Neural cell (in vitro differentiated cells): Measurements from ENCODE around the gene UBP1. TPM values are rescaled to one million over a fixed set of nuclear protein-coding genes. Genes with fewer than 3 reads are reported as not detected.

Experiments used
- H2AFZ ChIP-seq: fragments of 200-600, 300-800 bp; sonication (generic), shearing (Covaris generic); 2 replicates; pipeline ENCODE4 v1.6.0; 2014; ENCODE audit warnings: low read depth, mild to moderate bottlenecking, antibody characterized with exemption, low read length, moderate library complexity
- H3F3A ChIP-seq: fragments of 200-600 bp; shearing (Covaris generic); 2 replicates; pipeline ENCODE4 v1.6.1; 2016; ENCODE audit warnings: mild to moderate bottlenecking, moderate library complexity, mixed read lengths, antibody characterized with exemption, low read length; ENCODE audit not compliant: insufficient read depth, poor library complexity, severe bottlenecking
- H3K27ac ChIP-seq: fragments of 200-600, 300-800 bp; sonication (generic), shearing (Covaris generic); 2 replicates; pipeline ENCODE4 v1.5.1; 2014; ENCODE audit warnings: mild to moderate bottlenecking, low read length, moderate library complexity
- H3K27me3 ChIP-seq: fragments of 300-800, 200-600 bp; sonication (generic), shearing (Covaris generic); 2 replicates; pipeline ENCODE4 v1.6.0; 2014; ENCODE audit warnings: mild to moderate bottlenecking, low read depth, low read length, moderate library complexity; ENCODE audit not compliant: insufficient read depth
- H3K36me3 ChIP-seq: fragments of 300-800, 200-600 bp; sonication (generic), shearing (Covaris generic); 2 replicates; pipeline ENCODE4 v1.5.1; 2014; ENCODE audit warnings: mild to moderate bottlenecking, antibody characterized with exemption, low read length, moderate library complexity; ENCODE audit not compliant: insufficient read depth
- H3K4me2 ChIP-seq: fragments of 300-800, 200-600 bp; sonication (generic), shearing (Covaris generic); 2 replicates; pipeline ENCODE4 v1.6.0; 2014; ENCODE audit warnings: mild to moderate bottlenecking, low read length
- H3K4me3 ChIP-seq: fragments of 300-800, 200-600 bp; sonication (generic), shearing (Covaris generic); 2 replicates; pipeline ENCODE4 v1.5.1; 2014; ENCODE audit warnings: mild to moderate bottlenecking, low read length, moderate library complexity
- H3K79me2 ChIP-seq: fragments of 200-600 bp; shearing (Covaris generic); replicated peaks from 2 replicates; pipeline ENCODE4 v1.6.0; 2014; ENCODE audit warnings: mild to moderate bottlenecking, low read length, moderate library complexity; ENCODE audit not compliant: insufficient read depth
- H3K9ac ChIP-seq: fragments of 300-800, 200-600 bp; sonication (generic), shearing (Covaris generic); 2 replicates; pipeline ENCODE4 v1.6.1; 2016; ENCODE audit warnings: mild to moderate bottlenecking, low read length, mixed read lengths
- H3K9me2 ChIP-seq: fragments of 200-600 bp; shearing (Covaris generic); 2 replicates; pipeline ENCODE4 v1.6.1; 2016; ENCODE audit warnings: mild to moderate bottlenecking, low read length, mixed read lengths; ENCODE audit not compliant: insufficient read depth
- H3K9me3 ChIP-seq: fragments of 200-600, 300-800 bp; sonication (generic), shearing (Covaris generic); 2 replicates; pipeline ENCODE4 v1.6.1; 2016; ENCODE audit warnings: mild to moderate bottlenecking, mixed run types, low read length, moderate library complexity, mixed read lengths
- H4K20me1 ChIP-seq: fragments of 200-600 bp; shearing (Covaris generic); 2 replicates; pipeline ENCODE4 v1.6.1; 2016; ENCODE audit warnings: mild to moderate bottlenecking, mixed run types; ENCODE audit not compliant: insufficient read depth
- EP300 ChIP-seq: fragments of 450-650 bp; conservative IDR thresholded peaks from 2 replicates; pipeline ENCODE4 v1.6.1; 2014; ENCODE audit warnings: antibody characterized with exemption, mild to moderate bottlenecking, moderate library complexity; ENCODE audit not compliant: poor library complexity, severe bottlenecking
- EZH2 ChIP-seq: fragments of 200-600, 300-800 bp; shearing (Covaris generic), sonication (generic); IDR thresholded peaks from 2 replicates; pipeline ENCODE4 v1.6.1; 2014; ENCODE audit warnings: antibody characterized with exemption, low read length, borderline replicate concordance, mild to moderate bottlenecking; ENCODE audit not compliant: insufficient read depth, poor library complexity, severe bottlenecking
- MXI1 ChIP-seq: fragments of 450-650 bp; conservative IDR thresholded peaks from 2 replicates; pipeline ENCODE4 v1.6.1; 2014; ENCODE audit warnings: antibody characterized with exemption, mild to moderate bottlenecking; ENCODE audit not compliant: poor library complexity, severe bottlenecking
- POLR2AphosphoS5 ChIP-seq: IDR thresholded peaks from 2 replicates; pipeline ENCODE4 v1.6.1; 2012
- RAD21 ChIP-seq: fragments of 450-650 bp; conservative IDR thresholded peaks from 2 replicates; pipeline ENCODE4 v1.6.1; 2014; ENCODE audit warnings: antibody characterized with exemption, mild to moderate bottlenecking, moderate library complexity
- SMC3 ChIP-seq: fragments of 450-650 bp; conservative IDR thresholded peaks from 2 replicates; pipeline ENCODE4 v1.6.1; 2014; ENCODE audit warnings: antibody characterized with exemption, mild to moderate bottlenecking, moderate library complexity; ENCODE audit not compliant: poor library complexity
- TAF1 ChIP-seq: IDR thresholded peaks from 2 replicates; pipeline ENCODE4 v1.6.1; 2012; ENCODE audit warnings: low read depth
- polyA plus RNA-seq: library from polyadenylated mRNA; depleted of rRNA; stranded (reverse); fragments of >200 nt; gene quantifications from 2 replicates; pipeline ENCODE4 v1.2.3, GENCODE V29; 2014
- TF ChIP-seq, protein P1 (sequence below): IDR thresholded peaks from 2 replicates; pipeline ENCODE4 v1.6.1; 2012; ENCODE audit warnings: borderline replicate concordance
- TF ChIP-seq, protein P2 (sequence below): fragments of 450-650 bp; IDR thresholded peaks from 2 replicates; pipeline ENCODE4 v1.5.1; 2014; ENCODE audit warnings: antibody characterized with exemption, mild to moderate bottlenecking, moderate library complexity; ENCODE audit not compliant: poor library complexity, severe bottlenecking

Gene UBP1
- polyA plus RNA-seq, 1 donor from 2014 or later, result 74.2 TPM

DNA sequence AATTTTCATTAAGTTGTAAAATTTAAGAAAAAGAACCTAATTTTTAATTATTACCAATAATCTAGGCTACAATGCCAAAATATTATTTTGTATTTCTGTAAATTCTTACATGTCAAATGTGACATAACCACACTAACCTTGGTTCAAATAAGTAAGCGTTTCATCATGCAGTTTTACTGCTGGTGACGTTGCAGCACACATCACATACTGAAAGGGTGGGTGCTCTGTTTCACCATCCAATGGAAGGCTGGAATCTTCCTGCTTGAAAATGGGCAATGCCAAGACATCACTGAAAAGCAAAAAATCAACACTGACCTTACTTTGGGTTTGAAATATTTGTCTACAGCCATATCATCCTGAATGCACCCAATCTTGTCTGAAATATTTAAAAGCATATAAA, 14.8 kb downstream of the UBP1 start:
- no peaks in the 10 kb centered on the region for H3K9me3 ChIP-seq
- no peak overlapping the region for H2AFZ ChIP-seq
- no peak overlapping the region for H3K9ac ChIP-seq
- TF ChIP-seq RAD21, result no peak
- TF ChIP-seq, protein P1, sequence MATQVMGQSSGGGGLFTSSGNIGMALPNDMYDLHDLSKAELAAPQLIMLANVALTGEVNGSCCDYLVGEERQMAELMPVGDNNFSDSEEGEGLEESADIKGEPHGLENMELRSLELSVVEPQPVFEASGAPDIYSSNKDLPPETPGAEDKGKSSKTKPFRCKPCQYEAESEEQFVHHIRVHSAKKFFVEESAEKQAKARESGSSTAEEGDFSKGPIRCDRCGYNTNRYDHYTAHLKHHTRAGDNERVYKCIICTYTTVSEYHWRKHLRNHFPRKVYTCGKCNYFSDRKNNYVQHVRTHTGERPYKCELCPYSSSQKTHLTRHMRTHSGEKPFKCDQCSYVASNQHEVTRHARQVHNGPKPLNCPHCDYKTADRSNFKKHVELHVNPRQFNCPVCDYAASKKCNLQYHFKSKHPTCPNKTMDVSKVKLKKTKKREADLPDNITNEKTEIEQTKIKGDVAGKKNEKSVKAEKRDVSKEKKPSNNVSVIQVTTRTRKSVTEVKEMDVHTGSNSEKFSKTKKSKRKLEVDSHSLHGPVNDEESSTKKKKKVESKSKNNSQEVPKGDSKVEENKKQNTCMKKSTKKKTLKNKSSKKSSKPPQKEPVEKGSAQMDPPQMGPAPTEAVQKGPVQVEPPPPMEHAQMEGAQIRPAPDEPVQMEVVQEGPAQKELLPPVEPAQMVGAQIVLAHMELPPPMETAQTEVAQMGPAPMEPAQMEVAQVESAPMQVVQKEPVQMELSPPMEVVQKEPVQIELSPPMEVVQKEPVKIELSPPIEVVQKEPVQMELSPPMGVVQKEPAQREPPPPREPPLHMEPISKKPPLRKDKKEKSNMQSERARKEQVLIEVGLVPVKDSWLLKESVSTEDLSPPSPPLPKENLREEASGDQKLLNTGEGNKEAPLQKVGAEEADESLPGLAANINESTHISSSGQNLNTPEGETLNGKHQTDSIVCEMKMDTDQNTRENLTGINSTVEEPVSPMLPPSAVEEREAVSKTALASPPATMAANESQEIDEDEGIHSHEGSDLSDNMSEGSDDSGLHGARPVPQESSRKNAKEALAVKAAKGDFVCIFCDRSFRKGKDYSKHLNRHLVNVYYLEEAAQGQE, result no peak
- no peak for TF ChIP-seq EP300
- no peak for TF ChIP-seq TAF1
- no peak for TF ChIP-seq POLR2AphosphoS5
- TF ChIP-seq EZH2, result no peak
- TF ChIP-seq MXI1, result no peak
- no peak for TF ChIP-seq SMC3
- TF ChIP-seq, protein P2, sequence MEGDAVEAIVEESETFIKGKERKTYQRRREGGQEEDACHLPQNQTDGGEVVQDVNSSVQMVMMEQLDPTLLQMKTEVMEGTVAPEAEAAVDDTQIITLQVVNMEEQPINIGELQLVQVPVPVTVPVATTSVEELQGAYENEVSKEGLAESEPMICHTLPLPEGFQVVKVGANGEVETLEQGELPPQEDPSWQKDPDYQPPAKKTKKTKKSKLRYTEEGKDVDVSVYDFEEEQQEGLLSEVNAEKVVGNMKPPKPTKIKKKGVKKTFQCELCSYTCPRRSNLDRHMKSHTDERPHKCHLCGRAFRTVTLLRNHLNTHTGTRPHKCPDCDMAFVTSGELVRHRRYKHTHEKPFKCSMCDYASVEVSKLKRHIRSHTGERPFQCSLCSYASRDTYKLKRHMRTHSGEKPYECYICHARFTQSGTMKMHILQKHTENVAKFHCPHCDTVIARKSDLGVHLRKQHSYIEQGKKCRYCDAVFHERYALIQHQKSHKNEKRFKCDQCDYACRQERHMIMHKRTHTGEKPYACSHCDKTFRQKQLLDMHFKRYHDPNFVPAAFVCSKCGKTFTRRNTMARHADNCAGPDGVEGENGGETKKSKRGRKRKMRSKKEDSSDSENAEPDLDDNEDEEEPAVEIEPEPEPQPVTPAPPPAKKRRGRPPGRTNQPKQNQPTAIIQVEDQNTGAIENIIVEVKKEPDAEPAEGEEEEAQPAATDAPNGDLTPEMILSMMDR, result no peak
- H3K36me3 ChIP-seq, result no peaks in the 10 kb centered on the region
- no peaks in the 10 kb centered on the region for H4K20me1 ChIP-seq
- H3F3A ChIP-seq, result no peaks in the 10 kb centered on the region
- H3K27me3 ChIP-seq, result no peaks in the 10 kb centered on the region
- H3K4me3 ChIP-seq, result no peak overlapping the region
- no peaks in the 10 kb centered on the region for H3K9me2 ChIP-seq
- H3K27ac ChIP-seq, result no peak overlapping the region
- H3K4me2 ChIP-seq, result no peak overlapping the region
- H3K79me2 ChIP-seq, result peaks cover 44% of the 10 kb centered on the region

DNA sequence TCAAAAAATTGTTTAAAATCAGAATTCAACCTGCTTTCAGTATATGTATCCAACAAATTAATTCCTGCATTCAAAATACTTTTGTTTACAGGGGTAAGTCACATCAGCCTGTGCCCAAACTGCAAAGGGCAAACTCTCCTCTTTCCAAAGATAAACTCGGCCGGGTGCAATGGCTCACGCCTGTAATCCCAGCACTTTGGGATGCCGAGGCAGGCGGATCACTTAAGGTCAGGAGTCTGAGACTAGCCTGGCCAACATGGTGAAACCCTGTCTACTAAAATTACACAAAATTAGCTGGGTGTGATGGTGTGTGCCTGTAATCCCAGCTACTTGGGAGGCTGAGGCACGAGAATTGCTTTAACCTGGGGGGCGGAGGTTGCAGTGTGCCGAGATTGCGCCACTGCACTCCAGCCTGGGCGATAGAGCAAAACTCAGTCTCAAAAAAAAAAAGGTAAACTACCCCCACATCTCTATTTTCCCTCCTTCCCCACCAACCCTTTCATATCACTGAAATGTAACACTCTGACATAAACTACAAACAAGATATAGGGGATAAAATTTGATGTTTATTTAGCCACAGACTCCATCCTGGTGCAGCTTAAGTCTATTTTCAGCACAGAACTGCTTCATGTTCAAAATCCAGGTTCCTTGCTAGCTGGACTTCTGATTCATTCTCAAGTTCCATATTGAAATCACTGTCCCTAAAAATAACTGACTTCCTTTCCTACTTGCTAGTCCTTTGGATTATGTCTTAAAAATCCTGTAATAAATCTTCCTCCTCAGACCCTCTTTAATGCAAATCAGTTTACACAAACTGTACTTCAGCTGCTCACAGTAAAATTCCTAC, 15.4 kb downstream of the UBP1 start:
- Histone ChIP-seq H2AFZ (no peak overlapping the region), H3K4me3 (no peak overlapping the region), H3K9ac (no peak overlapping the region), H3K27ac (no peak overlapping the region), H3K36me3 (no peaks in the 10 kb centered on the region), H4K20me1 (no peaks in the 10 kb centered on the region), H3K9me3 (no peaks in the 10 kb centered on the region), H3K4me2 (no peak overlapping the region), H3K79me2 (peaks cover 38% of the 10 kb centered on the region), H3F3A (no peaks in the 10 kb centered on the region), H3K27me3 (no peaks in the 10 kb centered on the region), H3K9me2 (no peaks in the 10 kb centered on the region)
- TF ChIP-seq EP300 (no peak), RAD21 (no peak), SMC3 (no peak), TAF1 (no peak), POLR2AphosphoS5 (no peak), EZH2 (no peak), MXI1 (no peak)
- TF ChIP-seq, protein P2, result no peak
- TF ChIP-seq, protein P1, result no peak
